Colonic mucosa (tissue), 4 donors: ENCODE results near the gene KIT. TPM values are rescaled to one million over a fixed set of nuclear protein-coding genes. Genes with fewer than 3 reads are reported as not detected.

Experiments used
- DNase-seq: peaks from one replicate; pipeline ENCODE4 v3.0.0-alpha.2; 2020
- H3K27ac ChIP-seq: fragments of 200-600 bp; one replicate; pipeline ENCODE4 v1.8.0; 2021
- H3K27me3 ChIP-seq: fragments of 200-600 bp; one replicate; pipeline ENCODE4 v1.8.0; 2021
- H3K36me3 ChIP-seq: fragments of 200-600 bp; one replicate; pipeline ENCODE4 v1.8.0; 2021
- H3K4me1 ChIP-seq: fragments of 200-600 bp; one replicate; pipeline ENCODE4 v1.8.0; 2021; ENCODE audit warnings: mild to moderate bottlenecking
- H3K4me3 ChIP-seq: fragments of 200-600 bp; one replicate; pipeline ENCODE4 v1.8.0; 2021
- H3K9ac ChIP-seq, 2 donors: one replicate each; pipeline ENCODE4 v1.7.0; 2013; ENCODE audit warnings: control low read depth in 2 of 2, low read depth in 2 of 2, low read length in 2 of 2
- H3K9me3 ChIP-seq: fragments of 200-600 bp; one replicate; pipeline ENCODE4 v1.8.0; 2021
- CTCF ChIP-seq: fragments of 200-600 bp; IDR thresholded peaks from one replicate; pipeline ENCODE4 v1.8.0; 2022; ENCODE audit warnings: antibody characterized with exemption, mild to moderate bottlenecking
- intact Hi-C: fragments of 100-400 bp; cut with DNase I; formaldehyde crosslinking; loops from one replicate; pipeline ENCODE4 v1.14.1; 2022
- total RNA-seq, 2 donors: library from RNA; stranded (reverse); fragmentation: NEBNext Ultra II Directional in 1 of 2; extraction: Animal tissue kit (Norgen Biotek cat#: 25700) in 1 of 2; gene quantifications; one replicate each; pipeline ENCODE4 v1.2.1, GENCODE V29; 2021
- donor health status: healthy.
- donor health status: DM: no; HTN: no; CAD: no.
- donor health status: DM: no; HTN: no; CAD: no.

Gene KIT
- total RNA-seq, 2 donors from 2014 or later = 9.3 to 10.0 TPM

- intact Hi-C loops = no loop called here
Observed at GRCh38 chr4:54730581-54730980, 72.8 kb downstream of the KIT start.

DNA sequence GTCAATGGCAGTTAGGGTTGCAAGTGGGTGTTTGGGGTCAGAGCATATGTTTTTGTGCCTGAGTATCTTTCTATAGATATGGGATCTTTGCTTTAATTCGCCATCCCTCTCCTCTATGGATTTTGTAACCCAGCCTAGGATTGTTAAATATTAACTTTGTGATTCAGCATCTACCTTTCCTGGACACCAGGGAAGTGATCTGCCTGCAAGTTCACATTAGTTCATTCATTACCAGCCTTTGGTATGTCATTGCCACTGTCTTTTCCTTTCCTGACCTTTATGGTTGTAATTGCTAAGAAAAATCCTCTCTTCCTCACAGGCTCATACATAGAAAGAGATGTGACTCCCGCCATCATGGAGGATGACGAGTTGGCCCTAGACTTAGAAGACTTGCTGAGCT is 73.8 kb downstream of the KIT start:
- H3K9me3 ChIP-seq = no peaks in the 10 kb centered on the region
- H3K27ac ChIP-seq = no peak overlapping the region
- no peak overlapping the region for H3K9ac ChIP-seq
- intact Hi-C loops = no loop called here
- no peak for TF ChIP-seq CTCF
- DNase-seq = no peak
- no peak overlapping the region for H3K4me3 ChIP-seq
- no peaks in the 10 kb centered on the region for H3K4me1 ChIP-seq
- no peaks in the 10 kb centered on the region for H3K36me3 ChIP-seq
- H3K27me3 ChIP-seq = no peaks in the 10 kb centered on the region

More at GRCh38 chr4:54730581-54730980, 72.8 kb downstream of the KIT start:
- H3K27me3 ChIP-seq = no peaks in the 10 kb centered on the region
- H3K9me3 ChIP-seq = no peaks in the 10 kb centered on the region
- no peaks in the 10 kb centered on the region for H3K36me3 ChIP-seq
- H3K9ac ChIP-seq = no peak overlapping the region
- DNase-seq = no peak
- no peaks in the 10 kb centered on the region for H3K4me1 ChIP-seq
- no peak for TF ChIP-seq CTCF
- H3K27ac ChIP-seq = no peak overlapping the region
- no peak overlapping the region for H3K4me3 ChIP-seq

DNA sequence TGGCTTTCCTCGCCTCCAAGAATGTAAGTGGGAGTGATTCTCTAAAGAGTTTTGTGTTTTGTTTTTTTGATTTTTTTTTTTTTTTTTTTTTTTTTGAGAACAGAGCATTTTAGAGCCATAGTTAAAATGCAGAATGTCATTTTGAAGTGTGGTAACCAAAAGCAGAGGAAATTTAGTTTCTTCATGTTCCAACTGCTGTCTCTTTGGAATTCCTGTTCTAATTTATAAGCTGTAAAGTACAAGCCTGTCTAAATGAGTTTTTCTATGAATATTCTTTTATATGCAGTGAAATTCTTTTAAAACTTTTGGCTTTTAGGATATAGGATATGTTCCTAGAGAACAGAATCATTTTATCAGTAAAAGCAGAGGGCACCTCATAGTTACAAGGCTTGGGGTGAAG is 74.2 kb downstream of the KIT start:
- H3K4me3 ChIP-seq = no peak overlapping the region
- no peaks in the 10 kb centered on the region for H3K36me3 ChIP-seq
- H3K4me1 ChIP-seq = no peaks in the 10 kb centered on the region
- H3K27me3 ChIP-seq = no peaks in the 10 kb centered on the region
- DNase-seq = no peak
- no peak overlapping the region for H3K27ac ChIP-seq
- intact Hi-C loops = no loop called here
- no peak for TF ChIP-seq CTCF
- H3K9ac ChIP-seq = no peak overlapping the region
- H3K9me3 ChIP-seq = no peaks in the 10 kb centered on the region

- no peak for DNase-seq
- no peak overlapping the region for H3K27ac ChIP-seq
- no peak overlapping the region for H3K9ac ChIP-seq
- no peak overlapping the region for H3K4me3 ChIP-seq
- H3K36me3 ChIP-seq = no peaks in the 10 kb centered on the region
- no peaks in the 10 kb centered on the region for H3K27me3 ChIP-seq
- H3K9me3 ChIP-seq = no peaks in the 10 kb centered on the region
- no peak for TF ChIP-seq CTCF
- no peaks in the 10 kb centered on the region for H3K4me1 ChIP-seq
- intact Hi-C loops = no loop called here
Observed at GRCh38 chr4:54737421-54737820, 79.7 kb downstream of the KIT start.

- no peaks in the 10 kb centered on the region for H3K36me3 ChIP-seq
- H3K9ac ChIP-seq = no peak overlapping the region
- H3K9me3 ChIP-seq = no peaks in the 10 kb centered on the region
- H3K4me1 ChIP-seq = no peaks in the 10 kb centered on the region
- H3K4me3 ChIP-seq = no peak overlapping the region
- H3K27ac ChIP-seq = no peak overlapping the region
- no peak for DNase-seq
- H3K27me3 ChIP-seq = no peaks in the 10 kb centered on the region
- intact Hi-C loops = no loop called here
- TF ChIP-seq CTCF = no peak
Observed at GRCh38 chr4:54741202-54741601, 83.4 kb downstream of the KIT start.
